OCI-LY3 (cell line): ENCODE data around the gene EHHADH.

Source experiments
- H2AFZ ChIP-seq: fragments of 200-600, 300-600 bp; shearing (Covaris generic); 2 replicates; pipeline ENCODE4 v1.6.0; 2014; ENCODE audit warnings: antibody characterized with exemption, low read depth, low read length
- H3K27ac ChIP-seq: fragments of 200-600, 300-600 bp; sonication (generic); 2 replicates; pipeline ENCODE4 v1.5.1; 2014; ENCODE audit warnings: mild to moderate bottlenecking, low read length, moderate library complexity, mixed read lengths
- H3K27me3 ChIP-seq: fragments of 200-600, 300-600 bp; sonication (generic); 2 replicates; pipeline ENCODE4 v1.6.1; 2014; ENCODE audit warnings: low read depth, low read length, mixed read lengths
- H3K36me3 ChIP-seq: fragments of 200-600, 300-600 bp; sonication (generic); replicated peaks from 2 replicates; pipeline ENCODE3; 2014; ENCODE audit warnings: low read depth, low read length, mixed read lengths
- H3K4me1 ChIP-seq: fragments of 300-600, 200-600 bp; sonication (generic); 2 replicates; pipeline ENCODE4 v1.6.1; 2014; ENCODE audit warnings: low read length, mixed read lengths
- H3K4me2 ChIP-seq: fragments of 200-600, 300-600 bp; sonication (generic); 2 replicates; pipeline ENCODE4 v1.6.1; 2014; ENCODE audit warnings: low read length, mixed read lengths
- H3K4me3 ChIP-seq: fragments of 300-600, 200-600 bp; sonication (generic); 2 replicates; pipeline ENCODE4 v1.5.1; 2014; ENCODE audit warnings: antibody characterized with exemption, mild to moderate bottlenecking, low read length, moderate library complexity
- H3K79me2 ChIP-seq: fragments of 300-600, 200-600 bp; shearing (Covaris generic); 2 replicates; pipeline ENCODE4 v1.6.1; 2014; ENCODE audit warnings: mild to moderate bottlenecking, low read length, mixed read lengths
- H3K9ac ChIP-seq: fragments of 300-600, 200-600 bp; shearing (Covaris generic); 2 replicates; pipeline ENCODE4 v1.6.0; 2014; ENCODE audit warnings: mild to moderate bottlenecking, low read length, moderate library complexity
- H3K9me3 ChIP-seq: fragments of 200-600, 300-600 bp; shearing (Covaris generic); 2 replicates; pipeline ENCODE4 v1.6.1; 2014; ENCODE audit warnings: low read length, mixed read lengths; ENCODE audit not compliant: insufficient read depth
- H4K20me1 ChIP-seq: fragments of 200-600, 300-600 bp; sonication (generic); 2 replicates; pipeline ENCODE4 v1.6.1; 2016; ENCODE audit warnings: low read length, mixed read lengths; ENCODE audit not compliant: insufficient read depth
- EZH2phosphoT487 ChIP-seq: fragments of 200-600 bp; shearing (Covaris generic); IDR thresholded peaks from 2 replicates; pipeline ENCODE4 v1.6.1; 2018; ENCODE audit warnings: antibody characterized with exemption, mixed run types, low read depth
- TF ChIP-seq, protein P1 (sequence below): fragments of 200-600, 300-600 bp; sonication (generic); IDR thresholded peaks from 2 replicates; pipeline ENCODE4 v1.5.1; 2014; ENCODE audit warnings: antibody characterized with exemption, low read length, low read depth

EHHADH gene

DNA sequence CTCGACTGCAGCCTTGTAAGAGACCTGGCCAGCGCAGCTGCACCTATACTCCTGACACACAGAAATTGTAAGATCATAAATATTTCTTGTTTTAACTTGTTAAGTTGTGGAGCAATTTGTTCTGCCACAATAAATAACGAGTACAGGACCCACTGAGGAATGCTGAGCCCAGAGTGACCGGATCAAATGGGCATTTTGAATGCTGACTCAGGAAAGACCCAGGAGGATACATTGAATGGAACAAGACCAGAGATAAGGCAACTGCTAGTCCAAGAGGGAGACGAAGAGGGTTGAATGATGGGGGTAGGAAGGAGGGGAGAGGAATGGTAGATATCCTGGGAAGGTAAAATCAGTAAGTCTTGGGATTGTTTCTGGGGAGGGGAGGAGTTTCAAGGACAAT, 92.1 kb downstream of the EHHADH start:
- Histone ChIP-seq H3K4me1 (no peaks in the 10 kb centered on the region), H2AFZ (no peak overlapping the region), H3K79me2 (no peaks in the 10 kb centered on the region), H3K9ac (no peak overlapping the region), H3K4me2 (no peak overlapping the region), H3K27ac (no peak overlapping the region), H3K27me3 (peaks cover 24% of the 10 kb centered on the region), H4K20me1 (no peaks in the 10 kb centered on the region), H3K36me3 (no peaks in the 10 kb centered on the region), H3K4me3 (no peak overlapping the region), H3K9me3 (no peaks in the 10 kb centered on the region)
- no peak for TF ChIP-seq EZH2phosphoT487
- TF ChIP-seq, protein P1, sequence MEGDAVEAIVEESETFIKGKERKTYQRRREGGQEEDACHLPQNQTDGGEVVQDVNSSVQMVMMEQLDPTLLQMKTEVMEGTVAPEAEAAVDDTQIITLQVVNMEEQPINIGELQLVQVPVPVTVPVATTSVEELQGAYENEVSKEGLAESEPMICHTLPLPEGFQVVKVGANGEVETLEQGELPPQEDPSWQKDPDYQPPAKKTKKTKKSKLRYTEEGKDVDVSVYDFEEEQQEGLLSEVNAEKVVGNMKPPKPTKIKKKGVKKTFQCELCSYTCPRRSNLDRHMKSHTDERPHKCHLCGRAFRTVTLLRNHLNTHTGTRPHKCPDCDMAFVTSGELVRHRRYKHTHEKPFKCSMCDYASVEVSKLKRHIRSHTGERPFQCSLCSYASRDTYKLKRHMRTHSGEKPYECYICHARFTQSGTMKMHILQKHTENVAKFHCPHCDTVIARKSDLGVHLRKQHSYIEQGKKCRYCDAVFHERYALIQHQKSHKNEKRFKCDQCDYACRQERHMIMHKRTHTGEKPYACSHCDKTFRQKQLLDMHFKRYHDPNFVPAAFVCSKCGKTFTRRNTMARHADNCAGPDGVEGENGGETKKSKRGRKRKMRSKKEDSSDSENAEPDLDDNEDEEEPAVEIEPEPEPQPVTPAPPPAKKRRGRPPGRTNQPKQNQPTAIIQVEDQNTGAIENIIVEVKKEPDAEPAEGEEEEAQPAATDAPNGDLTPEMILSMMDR = no peak

DNA sequence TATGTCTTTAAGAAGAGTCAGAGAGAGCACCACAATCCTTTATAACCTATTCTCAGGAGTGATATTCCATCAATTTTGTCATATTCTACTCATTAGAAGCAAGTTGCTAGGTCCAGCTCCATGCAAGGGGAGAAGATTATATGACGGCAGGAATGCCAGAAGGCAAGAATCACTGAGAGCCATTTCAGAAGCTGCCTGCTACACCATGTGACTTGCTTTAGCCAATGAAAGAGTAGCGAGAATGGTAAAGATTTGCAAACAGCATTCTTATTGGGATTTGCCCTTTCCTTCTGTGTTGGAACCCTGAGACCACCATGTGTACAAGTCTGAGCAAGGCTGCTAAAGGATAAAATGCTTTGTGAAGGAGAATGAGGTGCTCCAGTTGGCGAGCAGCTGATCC, 96.5 kb downstream of the EHHADH start:
- H3K4me3 ChIP-seq = no peak overlapping the region
- H3K9me3 ChIP-seq = no peaks in the 10 kb centered on the region
- H4K20me1 ChIP-seq = no peaks in the 10 kb centered on the region
- no peaks in the 10 kb centered on the region for H3K4me1 ChIP-seq
- H3K79me2 ChIP-seq = no peaks in the 10 kb centered on the region
- no peak overlapping the region for H3K9ac ChIP-seq
- peaks cover 24% of the 10 kb centered on the region for H3K27me3 ChIP-seq
- H3K27ac ChIP-seq = no peak overlapping the region
- TF ChIP-seq EZH2phosphoT487 = no peak
- TF ChIP-seq, protein P1 = no peak
- no peaks in the 10 kb centered on the region for H3K36me3 ChIP-seq
- H3K4me2 ChIP-seq = no peak overlapping the region
- no peak overlapping the region for H2AFZ ChIP-seq

- no peak overlapping the region for H3K9ac ChIP-seq
- H3K27ac ChIP-seq = no peak overlapping the region
- H3K4me2 ChIP-seq = no peak overlapping the region
- H3K36me3 ChIP-seq = no peaks in the 10 kb centered on the region
- H3K9me3 ChIP-seq = no peaks in the 10 kb centered on the region
- no peaks in the 10 kb centered on the region for H4K20me1 ChIP-seq
- TF ChIP-seq, protein P1 = no peak
- no peak for TF ChIP-seq EZH2phosphoT487
- H3K4me1 ChIP-seq = no peaks in the 10 kb centered on the region
- H3K4me3 ChIP-seq = no peak overlapping the region
- H2AFZ ChIP-seq = no peak overlapping the region
- no peaks in the 10 kb centered on the region for H3K79me2 ChIP-seq
- H3K27me3 ChIP-seq = peaks cover 27% of the 10 kb centered on the region
These were observed 98.2 kb downstream of the EHHADH start for GRCh38 chr3:185155678-185156077.

- Histone ChIP-seq H3K4me2 (no peak overlapping the region), H3K27me3 (peaks cover 38% of the 10 kb centered on the region), H3K9ac (no peak overlapping the region), H3K9me3 (no peaks in the 10 kb centered on the region), H3K36me3 (no peaks in the 10 kb centered on the region), H3K4me3 (no peak overlapping the region), H3K27ac (no peak overlapping the region), H3K79me2 (no peaks in the 10 kb centered on the region), H3K4me1 (no peaks in the 10 kb centered on the region), H2AFZ (no peak overlapping the region), H4K20me1 (no peaks in the 10 kb centered on the region)
- TF ChIP-seq, protein P1 = no peak
- no peak for TF ChIP-seq EZH2phosphoT487
These were observed 99.8 kb downstream of the EHHADH start for GRCh38 chr3:185153861-185154629.
